ENCODE measurements around the gene NRDE2. TPM values are rescaled to one million over a fixed set of nuclear protein-coding genes. Genes with fewer than 3 reads are reported as not detected.

NRDE2 gene
- total RNA-seq, 4 donors from 2014 or later, result 6.3 to 15.4 (median 8.9) TPM

DNA sequence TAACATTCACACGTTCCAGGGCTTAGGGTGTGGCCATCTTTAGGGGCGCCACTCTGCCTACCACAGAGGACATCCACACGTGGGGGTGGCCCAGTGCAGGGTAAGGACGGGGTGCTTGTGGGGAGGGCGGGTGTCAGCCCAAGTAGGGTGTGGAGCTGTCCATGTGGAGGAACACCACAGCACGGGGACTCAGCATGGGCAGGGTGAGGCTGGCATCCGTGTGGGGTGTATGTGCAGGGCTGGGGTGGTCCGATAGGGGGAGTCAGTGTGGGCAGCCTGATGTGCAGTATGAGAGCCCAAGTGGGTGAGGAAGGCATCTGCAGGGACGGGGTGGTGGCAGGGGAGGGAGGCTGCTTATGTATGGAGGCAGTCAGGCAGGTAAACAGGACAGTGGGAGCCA lies 57.7 kb downstream of the NRDE2 start:
- DNase-seq (ENCODE audit: low spot score) (no peak), ATAC-seq (ENCODE audit: low FRiP score) (no peak)
- TF ChIP-seq, protein P1, sequence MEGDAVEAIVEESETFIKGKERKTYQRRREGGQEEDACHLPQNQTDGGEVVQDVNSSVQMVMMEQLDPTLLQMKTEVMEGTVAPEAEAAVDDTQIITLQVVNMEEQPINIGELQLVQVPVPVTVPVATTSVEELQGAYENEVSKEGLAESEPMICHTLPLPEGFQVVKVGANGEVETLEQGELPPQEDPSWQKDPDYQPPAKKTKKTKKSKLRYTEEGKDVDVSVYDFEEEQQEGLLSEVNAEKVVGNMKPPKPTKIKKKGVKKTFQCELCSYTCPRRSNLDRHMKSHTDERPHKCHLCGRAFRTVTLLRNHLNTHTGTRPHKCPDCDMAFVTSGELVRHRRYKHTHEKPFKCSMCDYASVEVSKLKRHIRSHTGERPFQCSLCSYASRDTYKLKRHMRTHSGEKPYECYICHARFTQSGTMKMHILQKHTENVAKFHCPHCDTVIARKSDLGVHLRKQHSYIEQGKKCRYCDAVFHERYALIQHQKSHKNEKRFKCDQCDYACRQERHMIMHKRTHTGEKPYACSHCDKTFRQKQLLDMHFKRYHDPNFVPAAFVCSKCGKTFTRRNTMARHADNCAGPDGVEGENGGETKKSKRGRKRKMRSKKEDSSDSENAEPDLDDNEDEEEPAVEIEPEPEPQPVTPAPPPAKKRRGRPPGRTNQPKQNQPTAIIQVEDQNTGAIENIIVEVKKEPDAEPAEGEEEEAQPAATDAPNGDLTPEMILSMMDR (IDR thresholded peaks at IDR 0.05), result no peak

DNA sequence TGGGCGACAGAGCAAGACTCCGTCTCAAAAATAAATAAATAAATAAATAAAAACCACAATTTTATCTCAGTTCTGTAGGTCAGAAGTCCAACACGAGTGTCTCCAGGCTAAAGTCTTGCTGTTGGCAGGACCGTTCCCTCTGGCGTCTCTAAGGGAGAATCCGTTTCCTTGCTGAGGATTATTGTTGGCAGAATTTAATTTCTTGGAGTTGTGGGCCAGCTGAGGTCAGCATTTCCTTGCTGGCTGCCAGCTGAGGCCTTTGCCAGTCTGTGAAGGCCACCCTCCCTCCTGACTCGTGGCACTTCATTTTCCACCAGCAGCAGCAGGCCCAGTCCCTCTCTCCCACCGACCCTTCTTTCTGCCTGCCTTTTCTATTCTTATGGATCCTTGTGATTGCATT lies 58.2 kb downstream of the NRDE2 start:
- TF ChIP-seq, protein P1 (IDR thresholded peaks at IDR 0.05), result no peak
- no peak for DNase-seq (ENCODE audit: low spot score)
- ATAC-seq (ENCODE audit: low FRiP score), result no peak

DNA sequence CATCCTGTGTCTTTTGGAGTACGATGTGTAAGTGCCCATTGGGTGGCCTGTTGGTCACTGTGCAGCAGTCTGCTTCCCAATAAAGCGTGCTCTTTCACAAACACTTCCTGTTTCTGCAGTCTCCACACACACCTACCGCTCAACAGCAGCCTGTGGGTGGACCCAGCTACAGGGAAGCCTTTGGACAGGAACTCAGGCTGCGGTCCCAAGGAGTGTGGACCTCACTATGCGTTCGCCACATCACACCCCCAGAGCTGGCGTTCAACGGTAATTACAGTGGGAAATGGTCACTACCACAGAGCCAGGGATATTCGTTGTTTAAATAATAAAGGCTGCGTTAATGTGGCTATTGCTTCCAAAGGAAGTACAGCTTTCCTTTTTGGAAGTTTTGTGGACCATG lies 59.2 kb downstream of the NRDE2 start:
- ATAC-seq (ENCODE audit: low FRiP score) (no peak), DNase-seq (ENCODE audit: low spot score) (no peak)
- TF ChIP-seq, protein P1 (IDR thresholded peaks at IDR 0.05), result no peak

DNA sequence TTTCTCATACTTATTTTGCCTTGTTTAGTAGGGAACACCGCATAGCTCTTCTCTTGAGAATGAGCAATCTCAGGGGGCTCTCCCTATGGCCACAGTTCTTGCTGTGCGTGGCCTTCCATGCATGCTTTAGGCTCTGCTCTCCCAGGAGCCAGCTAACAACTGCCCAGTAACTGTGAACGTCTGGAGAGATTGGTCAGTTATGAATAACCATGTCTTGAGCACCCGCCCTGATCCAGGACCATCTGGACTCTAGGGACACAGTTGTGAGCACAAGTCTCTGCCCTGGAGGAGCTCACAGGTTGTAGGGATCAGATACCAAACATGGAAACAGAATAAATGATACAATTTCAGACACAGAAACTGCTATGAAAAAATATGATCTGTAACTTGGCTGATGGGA lies 63.3 kb downstream of the NRDE2 start:
- TF ChIP-seq, protein P1 (IDR thresholded peaks at IDR 0.05), result no peak
- ATAC-seq (ENCODE audit: low FRiP score) (no peak), DNase-seq (ENCODE audit: low spot score) (no peak)

DNA sequence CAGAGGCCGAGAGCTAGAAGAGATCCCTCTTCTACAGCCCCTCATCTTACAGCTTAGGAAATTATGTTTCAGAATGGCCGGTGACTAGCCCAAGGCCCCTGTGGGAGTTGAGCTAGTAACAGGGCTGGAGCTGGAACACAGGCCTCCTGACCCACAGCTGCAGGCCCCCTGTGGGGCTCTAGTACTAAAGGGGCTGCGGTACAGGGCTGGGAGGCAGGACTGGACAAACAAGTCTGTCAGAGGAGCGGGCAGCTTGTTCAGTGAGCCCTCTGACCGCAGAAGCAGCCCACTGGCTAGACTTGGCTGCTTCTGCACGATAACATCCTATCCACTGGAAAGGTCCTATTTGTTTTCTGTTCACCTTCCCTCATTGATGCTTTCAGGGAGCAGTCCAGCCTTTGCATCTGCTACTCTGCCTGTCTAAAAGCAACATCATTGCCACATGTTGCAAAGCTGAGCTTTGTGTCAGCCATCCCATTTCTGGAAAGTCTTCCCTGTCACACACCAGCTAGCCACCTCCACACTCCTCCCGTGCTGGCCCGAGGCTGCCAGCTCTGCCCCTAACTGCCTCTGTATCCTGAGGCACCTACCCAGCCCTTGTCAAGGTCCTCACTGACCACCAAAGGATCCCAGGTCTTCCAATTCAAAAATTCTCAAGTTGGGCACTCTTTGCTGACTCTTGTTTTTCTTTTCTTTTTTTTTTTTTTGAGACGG lies 65.1 kb downstream of the NRDE2 start:
- no peak for DNase-seq (ENCODE audit: low spot score)
- TF ChIP-seq, protein P1 (IDR thresholded peaks at IDR 0.05), result no peak
- ATAC-seq (ENCODE audit: low FRiP score), result no peak

DNA sequence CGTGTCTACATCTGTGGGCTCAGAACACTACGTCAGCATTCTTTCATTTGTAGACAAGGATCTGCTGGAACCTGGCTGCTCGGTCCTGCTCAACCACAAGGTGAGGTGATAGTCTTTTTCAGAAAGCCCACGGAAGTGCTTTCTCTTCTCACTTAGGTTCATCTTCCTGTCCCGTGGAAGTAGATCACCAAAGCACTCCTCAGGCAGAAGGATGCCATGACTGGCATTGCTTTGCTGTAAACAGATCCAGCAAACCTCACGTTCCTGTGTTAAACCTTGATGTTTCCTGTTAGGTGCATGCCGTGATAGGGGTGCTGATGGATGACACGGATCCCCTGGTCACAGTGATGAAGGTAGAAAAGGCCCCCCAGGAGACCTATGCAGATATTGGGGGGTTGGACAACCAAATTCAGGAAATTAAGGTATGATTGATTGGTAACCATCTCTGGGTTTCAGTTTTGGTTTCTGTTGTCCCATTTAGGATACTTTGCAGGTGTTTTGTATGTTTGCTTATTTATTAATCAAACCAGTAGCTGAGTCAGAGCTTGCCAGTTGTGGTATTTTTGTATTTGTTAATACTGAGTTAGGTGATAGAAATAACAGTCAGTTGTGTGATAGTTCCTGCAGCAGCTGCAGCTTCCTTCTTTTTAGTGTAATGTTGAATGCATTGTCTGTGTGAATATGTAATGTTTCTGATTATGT lies 67.8 kb downstream of the NRDE2 start:
- ATAC-seq (ENCODE audit: low FRiP score) (no peak), DNase-seq (ENCODE audit: low spot score) (no peak)
- TF ChIP-seq, protein P1 (IDR thresholded peaks at IDR 0.05), result no peak
